ENCODE results near the gene PSMC5.
"Not testable (repeated sequence)": the region's sequence is repeated elsewhere in the genome, so short reads cannot be mapped to it uniquely, and the experiment has no call there.

The PSMC5 gene

DNA sequence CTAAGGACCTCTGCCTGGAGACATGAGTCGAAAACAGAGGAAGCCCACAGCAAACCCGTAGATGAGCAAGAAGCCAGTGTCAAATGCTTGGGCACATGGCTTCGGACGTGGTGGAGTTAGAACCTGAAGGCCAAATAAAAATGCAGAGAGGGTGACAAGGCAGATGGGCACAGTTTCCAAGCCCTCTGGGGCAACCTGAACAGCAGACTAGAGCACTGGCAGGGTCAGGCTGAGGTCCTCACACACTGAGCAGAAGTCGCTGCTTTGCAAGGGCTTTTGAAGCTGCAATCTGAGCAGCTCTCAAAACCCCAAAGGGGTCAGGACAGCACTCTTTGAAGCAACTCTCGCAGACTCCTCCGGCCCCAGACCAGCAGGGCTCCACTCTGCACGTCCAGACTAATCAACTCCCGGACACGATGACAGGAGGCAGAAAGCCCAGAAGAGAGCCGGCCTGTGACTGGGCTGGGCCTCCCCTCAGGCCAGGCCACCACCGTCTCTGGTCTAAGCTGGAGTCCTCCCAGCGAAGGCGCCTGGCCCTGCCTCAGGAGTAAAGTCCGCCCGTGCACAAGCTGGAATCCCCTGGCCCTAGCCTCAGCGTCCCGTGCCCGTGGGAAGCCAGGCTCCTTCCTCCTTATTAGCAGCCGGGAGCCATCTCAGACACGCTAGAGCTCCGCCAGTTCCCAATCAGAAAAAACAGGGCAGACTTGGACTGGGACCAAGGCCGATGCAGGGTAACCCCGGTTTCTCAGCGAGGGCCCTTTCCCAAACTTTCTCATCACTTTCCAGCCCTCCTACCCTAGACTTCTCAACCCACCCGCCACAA, 14.3 kb downstream of the PSMC5 start:
- no peak for DNase-seq

- no peak for DNase-seq
Measured at GRCh38 chr17:63842173-63842539, 14.9 kb downstream of the PSMC5 start.

- peak; percentile 96 for DNase-seq
Measured at GRCh38 chr17:63842540-63843386, 15.5 kb downstream of the PSMC5 start, which contains the start of gene SMARCD2. TSS of gene SMARCD2 (minus strand) at chr17:63842685. CDS start at chr17:63842674, 11 bp downstream.

- DNase-seq = not testable (repeated sequence)
Measured at GRCh38 chr17:63843387-63843888, 16.2 kb downstream of the PSMC5 start.

- DNase-seq = no peak
Measured at GRCh38 chr17:63843910-63844677, 16.9 kb downstream of the PSMC5 start.

DNA sequence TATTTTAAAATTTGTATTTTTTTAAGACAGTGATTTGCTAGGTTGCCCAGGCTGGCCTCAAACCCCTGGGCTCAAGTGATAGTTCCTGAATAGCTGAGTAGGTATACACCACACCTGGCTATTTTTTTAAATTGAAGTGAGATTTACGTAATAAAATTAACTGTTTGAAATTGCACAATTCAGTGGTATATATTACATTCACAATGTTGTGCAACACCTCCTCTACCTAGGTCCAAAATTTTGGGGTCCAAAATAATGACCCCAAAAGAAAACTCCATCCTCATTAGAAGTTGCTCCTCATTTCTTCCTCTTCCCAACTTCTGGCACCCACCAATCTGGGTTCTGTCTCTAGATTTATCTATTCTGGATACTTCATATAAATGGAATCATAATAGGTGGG, 18.3 kb downstream of the PSMC5 start:
- DNase-seq = no peak

DNA sequence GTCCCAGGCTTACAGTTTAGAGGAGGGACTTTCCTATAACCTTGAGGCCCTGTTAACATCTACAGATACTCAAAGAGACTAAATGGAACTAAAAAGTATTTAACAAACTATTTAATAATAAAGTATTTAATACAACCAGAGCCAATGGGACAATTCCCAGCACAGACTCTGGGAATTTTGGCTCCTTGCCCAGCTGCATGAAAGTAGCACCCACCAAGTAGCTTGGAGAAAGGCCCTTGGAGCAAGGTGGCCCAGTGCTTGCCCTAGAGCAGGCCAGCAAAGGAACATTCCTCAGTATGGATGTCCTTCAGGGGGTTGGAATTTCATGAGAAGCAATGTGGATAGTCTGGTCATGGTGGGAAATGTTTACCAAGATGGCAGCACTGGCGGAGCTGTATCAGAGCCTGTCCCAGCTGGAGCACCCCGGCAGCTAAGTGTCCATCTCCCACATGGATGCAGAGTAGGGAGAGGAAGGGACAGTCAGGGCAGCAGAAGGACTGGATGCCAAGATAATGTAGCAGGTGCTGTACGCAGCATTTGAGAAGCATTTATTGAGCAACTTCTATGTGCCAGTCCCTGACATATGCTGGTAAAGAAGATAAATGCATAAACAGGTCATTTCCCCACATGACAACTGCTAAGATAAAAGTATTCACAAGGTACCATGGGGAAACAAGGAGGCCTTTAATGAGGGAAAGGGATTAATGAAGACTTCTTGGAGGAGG, 20.5 kb downstream of the PSMC5 start:
- DNase-seq = no peak

- DNase-seq = no peak
Measured at GRCh38 chr17:63848834-63849689, 21.8 kb downstream of the PSMC5 start.

DNA sequence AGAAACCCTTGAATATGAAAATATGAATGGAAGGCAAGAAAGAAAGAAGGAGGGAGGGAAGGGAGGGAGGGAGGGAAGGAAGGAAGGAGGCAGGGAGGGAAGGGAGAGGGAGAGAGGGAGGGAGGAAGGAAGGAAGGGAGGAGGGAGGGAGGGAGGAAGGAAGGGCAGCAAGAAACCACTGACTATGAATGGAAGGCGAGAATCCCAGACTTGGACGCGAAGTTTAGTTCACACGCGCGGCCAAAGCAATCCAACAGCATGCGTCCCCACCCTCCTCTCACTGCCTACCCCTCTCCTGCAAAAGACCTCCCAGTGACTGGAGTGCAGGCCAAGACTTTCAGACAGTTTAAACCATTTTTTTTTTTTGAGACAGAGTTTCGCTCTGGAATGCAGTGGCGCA, 23.2 kb downstream of the PSMC5 start:
- no peak for DNase-seq

DNA sequence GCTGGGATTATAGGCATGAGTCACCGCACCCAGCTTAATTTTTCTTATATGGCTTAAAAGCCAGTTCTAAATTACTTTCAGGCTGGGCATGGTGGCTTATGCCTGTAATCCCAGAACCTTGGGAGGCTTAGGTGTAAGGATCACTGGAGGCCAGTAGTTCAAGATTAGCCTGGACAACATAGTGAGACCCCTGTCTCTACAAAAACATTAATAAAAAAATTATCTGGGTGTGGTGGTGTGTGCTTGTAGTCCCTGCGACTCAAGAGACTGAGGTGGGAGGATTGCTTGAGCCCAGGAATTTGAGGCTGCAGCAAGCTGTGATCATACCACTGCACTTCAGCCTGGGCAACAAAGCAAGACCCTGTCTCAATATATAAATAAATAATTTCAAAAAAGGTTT, 26.0 kb downstream of the PSMC5 start:
- no peak for DNase-seq

DNA sequence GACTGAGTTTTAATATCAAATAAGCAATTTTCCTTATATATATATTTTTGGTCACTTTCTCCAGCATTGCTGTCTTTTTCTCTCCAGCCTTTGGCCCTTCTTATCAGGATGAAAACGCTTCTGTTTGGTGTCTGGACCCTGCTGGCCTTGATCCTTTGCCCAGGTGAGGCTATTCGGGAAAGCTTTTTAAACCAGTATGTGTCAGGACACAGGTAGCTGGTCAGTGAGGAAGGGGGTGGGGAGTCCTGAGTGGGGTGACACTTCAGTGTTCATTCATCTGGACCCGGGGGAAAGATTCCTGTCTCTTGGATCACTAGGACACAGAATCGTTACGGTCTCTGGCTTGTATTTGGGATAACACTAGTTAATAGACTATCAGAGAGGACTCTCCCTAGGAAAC, 27.5 kb downstream of the PSMC5 start:
- DNase-seq = no peak

DNA sequence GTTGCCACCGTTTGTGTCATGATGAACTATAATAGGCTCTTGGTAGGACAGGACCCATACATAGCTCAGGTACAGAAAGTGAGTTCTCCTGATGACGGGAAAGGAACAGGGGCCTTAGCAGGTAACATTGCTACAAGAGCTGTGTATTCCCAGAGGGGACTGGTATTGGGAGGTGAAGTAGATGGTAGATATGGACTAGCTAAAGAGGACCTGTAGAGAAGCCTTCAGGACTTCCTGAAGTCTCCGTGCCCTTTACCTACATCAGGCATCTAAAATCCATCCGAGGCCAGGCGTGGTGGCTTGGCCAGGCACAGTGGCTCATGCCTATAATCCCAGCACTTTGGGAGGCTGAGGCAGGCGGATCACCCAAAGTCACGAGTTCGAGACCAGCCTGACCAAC, 28.0 kb downstream of the PSMC5 start:
- no peak for DNase-seq

DNA sequence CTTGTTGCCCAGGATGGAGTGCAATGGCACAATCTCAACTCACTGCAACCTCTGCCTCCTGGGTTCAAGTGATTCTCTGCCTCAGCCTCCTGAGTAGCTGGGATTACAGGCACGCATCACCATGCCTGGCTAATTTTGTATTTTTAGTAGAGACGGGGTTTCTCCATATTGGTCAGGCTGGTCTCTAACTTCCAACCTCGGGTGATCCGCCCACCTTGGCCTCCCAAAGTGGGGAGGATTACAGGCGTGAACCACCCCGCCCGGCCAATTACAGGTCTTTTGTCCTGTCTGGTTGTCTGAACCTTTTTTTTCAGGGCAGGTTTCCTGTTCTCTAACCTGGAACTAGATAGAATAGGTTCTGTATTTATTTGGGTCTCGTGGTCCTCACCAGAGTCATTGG, 29.2 kb downstream of the PSMC5 start:
- not testable (repeated sequence) for DNase-seq

GRCh38 chr17:63859257-63859656, 32.0 kb downstream of the PSMC5 start:
- no peak for DNase-seq

DNA sequence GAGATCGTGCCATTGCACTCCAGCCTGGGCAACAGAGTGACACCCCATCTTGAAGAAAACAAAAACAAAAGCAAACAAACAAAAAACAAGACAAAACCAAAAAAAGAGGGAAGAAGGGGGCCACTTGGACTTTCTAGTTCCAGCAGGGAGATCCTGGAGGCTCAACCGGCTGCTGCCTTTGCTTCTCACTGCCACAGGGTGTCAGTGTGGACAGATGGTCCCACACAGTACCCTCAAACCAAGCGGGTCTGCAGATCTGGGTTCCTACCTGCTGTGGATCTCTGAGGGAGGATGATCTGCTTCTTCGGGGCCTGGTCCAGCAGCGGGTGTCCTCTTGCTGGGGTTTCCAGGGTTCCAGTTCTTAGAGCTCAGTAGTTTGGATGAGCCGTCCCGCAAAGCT, 39.4 kb downstream of the PSMC5 start:
- not testable (repeated sequence) for DNase-seq

DNA sequence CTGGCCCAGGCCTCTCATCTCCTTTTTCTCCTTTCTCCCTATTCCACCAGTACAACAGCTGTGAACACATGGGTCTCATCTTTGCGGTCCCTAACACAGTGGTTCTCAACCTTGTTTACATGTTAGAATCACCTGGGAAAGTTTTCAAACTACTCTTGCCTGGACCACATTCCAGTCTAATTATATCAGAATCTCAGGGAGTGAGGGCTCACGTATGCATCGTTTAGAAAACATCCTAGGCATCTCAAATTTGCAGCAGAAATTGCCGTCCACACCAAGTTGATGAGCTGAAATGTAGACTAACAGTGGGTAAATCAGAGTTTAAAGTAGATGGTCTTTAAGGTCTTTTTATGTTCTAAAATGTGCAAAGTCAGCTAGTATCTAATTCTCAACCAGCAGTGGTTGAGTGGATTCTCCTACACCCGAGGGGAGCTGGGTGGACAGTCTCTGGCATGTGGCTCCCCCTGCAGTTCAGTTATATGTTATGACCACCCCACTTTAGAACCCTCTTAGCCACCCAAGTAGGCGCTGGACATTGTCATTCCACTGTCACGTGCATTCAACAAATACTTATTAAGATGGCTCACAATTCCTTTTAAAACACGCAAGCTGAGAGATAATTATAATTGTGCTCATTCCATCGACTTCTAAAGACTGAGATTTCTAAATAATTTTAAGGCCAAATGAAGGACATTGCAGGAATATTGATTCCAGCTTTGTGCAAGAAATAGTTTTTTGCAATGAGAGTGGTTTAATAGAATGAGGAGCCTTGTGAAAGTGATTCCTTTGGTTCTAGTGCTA, 42.5 kb downstream of the PSMC5 start:
- not testable (repeated sequence) for DNase-seq

- DNase-seq = not testable (repeated sequence)
Measured at GRCh38 chr17:63870292-63870665, 43.0 kb downstream of the PSMC5 start.

- DNase-seq = not testable (repeated sequence)
Measured at GRCh38 chr17:63871646-63872365, 44.6 kb downstream of the PSMC5 start.

DNA sequence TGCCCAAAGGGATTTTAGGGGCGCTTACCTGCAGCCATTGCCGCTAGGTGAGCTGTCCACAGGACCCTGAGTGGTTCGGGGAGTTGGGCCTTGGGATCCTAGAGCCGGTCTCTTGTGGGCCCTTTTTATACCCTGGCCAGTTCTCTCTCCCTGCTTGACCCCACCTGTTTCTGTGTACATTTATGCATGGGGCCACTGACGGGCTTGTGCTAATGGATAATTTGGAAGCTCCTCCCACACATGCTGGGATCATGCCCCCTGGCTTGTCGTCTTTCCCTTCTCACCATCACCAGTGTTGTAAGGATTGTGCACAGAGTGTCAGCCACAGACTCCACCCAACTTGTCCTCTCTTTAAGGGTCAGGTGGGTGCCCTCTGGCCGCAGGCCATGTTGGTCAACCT, 46.3 kb downstream of the PSMC5 start, which contains the start of gene CSH2:
Gene CSH2 (minus strand): TSS at position 101 of the 400 bp plus-strand sequence. CDS start 63 bp downstream, at position 38.
- DNase-seq = not testable (repeated sequence)
